Medulla oblongata (tissue), 1 donor: Measurements from ENCODE around the gene KIF2A.
A peak's percentile ranks its signal among the peaks of the same experiment; 100 is the strongest.

Source experiments
- DNase-seq: peaks from one replicate; pipeline ENCODE4 v3.0.0-alpha.2; 2015; ENCODE audit errors: extremely low spot score

The KIF2A gene

DNA sequence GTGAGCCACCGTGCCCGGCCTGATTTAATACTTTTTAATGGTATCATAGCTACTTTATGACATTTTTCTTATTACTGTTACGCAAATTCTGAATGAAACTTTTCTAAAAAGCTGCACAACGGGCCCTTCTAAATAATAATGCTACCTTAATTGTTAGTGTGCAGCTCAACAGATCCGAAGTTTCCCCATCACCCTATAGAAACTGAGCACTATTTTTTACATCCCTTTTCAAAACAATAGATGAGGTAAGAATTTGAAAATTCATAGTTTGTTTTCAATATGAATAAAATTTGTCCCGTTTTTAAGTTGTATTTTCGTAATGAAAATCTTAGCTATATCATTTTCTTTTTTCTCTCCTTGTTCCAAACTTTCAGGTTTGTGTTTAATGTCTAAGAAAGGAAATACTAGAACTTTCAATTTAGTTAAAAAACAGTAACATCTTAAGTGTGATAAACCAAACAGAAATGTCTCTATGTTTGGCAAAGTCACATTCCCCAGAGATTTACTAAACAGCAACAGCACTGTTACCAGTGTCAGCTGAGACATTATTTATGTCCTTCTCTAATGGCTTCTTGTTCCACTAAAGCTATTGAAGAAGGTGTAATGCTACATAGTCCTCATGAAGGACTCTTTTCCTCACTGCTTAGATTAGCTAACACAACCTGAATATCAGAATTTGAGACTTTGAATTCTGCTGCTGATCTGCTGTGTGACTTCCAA lies 22.9 kb downstream of the KIF2A start:
- peak; percentile 70 for DNase-seq

DNA sequence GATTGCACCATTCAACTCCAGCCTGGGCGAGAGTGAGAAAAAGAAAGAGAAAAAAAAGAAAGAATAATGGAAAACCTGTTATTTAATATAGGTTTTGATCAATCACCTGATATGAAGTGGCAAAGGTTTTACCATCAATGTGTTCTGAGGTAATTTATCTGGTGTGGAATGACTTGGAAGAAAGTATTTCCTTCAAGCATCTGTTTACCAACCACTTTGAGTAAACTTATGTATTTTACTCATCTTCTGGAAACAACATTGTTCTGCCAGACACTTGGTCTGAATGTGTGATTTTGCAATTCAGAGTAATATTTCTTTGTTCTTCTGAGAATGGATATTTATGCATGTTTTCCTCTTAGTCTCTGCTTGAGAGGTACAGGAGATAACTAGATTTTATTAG lies 24.3 kb downstream of the KIF2A start:
- no peak for DNase-seq

DNA sequence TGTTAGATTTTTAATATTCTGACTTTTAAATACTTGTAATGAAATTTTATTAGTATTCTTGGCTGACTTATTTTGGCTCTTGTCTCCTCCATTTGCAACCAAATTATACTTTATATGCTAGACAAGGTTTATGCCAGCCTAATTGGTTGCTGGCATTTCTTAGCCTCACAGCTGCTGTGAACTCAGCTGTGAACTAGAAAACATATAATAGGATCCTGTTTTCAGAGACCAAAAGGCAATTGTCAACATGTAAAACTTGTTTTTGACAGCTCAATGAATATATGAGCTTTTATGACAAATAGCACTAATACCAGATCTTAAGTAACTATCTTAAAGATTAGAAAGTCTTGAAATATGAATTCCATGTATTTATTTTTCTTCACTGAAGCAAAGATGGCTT lies 25.9 kb downstream of the KIF2A start:
- peak; percentile 80 for DNase-seq

DNA sequence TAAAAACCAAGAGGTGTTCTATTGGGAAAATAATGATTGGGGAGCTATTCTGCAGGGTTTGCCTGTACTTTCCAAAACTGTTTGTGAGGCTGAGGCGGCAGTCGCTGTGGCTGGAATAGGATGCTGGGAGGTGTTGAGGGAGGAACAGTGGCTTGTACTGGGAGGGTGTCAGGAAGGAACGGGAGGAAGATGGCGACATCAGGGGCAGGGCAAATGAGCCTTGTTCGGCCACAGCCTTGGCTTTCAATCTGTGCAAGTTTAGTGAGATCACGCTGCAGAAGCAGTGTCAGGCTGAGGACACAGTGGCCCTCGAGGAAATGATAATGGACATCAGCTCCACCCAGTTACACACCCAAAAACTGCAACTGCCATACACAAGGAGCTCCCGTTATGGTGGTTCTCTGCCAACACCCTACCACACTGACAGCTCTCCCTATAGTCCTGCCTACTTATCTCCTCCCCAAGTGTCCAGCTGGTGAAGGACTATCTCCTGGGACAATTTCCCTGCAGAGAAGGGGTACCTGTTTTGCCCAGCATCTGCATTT lies 27.3 kb downstream of the KIF2A start:
- peak; percentile 17 for DNase-seq

DNA sequence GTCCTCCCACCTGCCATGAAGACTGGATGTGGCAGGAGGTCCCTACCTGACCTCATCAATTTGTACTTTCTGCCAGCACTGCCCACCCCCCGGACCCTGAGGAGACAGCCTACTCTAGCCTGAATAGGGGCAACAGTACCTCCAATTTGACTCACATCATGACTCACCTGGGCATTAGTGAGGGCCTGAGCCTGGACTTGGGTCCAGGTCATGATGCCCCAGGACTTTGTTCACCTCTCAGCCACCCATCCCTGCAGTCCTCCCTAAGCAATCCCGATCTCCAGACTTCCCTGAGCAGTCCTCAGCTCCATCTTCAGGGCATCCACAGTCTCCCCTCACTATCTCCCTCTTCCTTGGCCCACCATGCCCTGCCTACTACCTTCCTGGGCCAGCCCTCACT lies 28.1 kb downstream of the KIF2A start:
- DNase-seq: no peak

DNA sequence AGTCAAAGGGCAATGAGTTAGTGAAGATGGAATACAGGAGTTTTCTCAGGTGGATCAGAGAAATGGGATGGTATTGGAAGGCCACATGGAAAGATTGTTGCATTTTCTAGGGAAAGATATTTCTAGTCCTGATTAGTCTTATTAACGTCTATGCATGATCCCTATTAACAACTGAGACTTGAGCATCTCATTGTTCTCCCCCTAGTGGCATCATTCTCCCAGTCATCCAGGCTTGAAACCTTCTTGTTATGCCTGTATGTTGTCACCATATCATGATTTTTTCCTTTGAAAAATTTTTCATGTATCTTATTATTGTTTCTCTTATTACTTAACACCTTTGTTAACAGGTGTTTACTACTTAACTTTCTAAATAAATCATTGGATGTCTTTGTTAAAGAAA lies 34.4 kb downstream of the KIF2A start:
- DNase-seq: peak; percentile 49

DNA sequence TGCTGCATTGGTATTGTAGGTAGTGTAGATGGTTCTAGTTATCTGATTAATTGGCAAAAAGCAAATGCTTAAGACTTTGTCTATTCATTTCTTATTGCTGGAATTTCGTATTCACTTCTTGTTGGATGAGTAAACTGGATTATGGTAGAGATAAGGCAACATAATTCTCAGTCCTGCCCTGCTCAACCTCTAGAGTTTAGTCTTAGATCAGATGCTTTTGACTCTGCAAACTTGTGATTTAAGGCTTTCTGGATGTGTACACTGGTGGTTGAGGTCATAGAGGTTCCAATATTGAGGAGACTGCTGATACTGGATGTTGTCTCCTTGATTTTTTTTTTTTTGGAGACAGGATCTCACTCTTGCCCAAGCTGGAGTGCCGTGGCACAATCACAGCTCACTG lies 35.0 kb downstream of the KIF2A start:
- DNase-seq: no peak

DNA sequence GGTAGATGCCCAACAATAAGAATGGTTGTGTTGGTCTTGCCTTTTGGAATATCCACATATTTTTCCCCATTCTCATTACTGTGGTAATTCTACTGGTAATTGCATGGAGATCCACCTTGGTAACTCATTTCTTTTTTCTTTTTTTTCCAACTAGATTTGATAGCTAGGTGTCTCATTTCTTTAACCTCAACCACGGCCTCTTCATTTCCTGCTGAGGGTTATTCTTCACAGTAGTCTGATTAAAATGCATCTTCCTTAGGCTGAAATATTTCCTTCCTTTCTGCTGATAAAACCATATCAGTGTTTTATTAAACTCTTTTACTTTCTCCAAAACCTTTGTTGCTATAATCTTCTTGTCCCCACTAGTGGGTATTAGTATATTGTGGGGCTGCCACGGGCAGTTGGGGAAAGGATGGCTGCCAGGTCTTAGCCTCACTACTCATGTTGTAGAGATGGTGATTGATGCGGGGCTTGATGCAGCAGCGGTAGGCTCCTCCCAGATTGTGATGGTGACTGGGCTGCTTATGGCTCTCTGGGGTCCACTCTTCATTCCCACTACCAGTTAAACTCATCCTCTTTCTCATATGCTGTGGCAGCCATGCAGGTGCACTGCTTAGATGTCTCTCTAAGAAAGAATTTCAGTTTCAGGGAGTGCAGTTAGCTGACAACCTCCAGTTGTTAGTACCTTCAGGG lies 35.9 kb downstream of the KIF2A start:
- DNase-seq: no peak

DNA sequence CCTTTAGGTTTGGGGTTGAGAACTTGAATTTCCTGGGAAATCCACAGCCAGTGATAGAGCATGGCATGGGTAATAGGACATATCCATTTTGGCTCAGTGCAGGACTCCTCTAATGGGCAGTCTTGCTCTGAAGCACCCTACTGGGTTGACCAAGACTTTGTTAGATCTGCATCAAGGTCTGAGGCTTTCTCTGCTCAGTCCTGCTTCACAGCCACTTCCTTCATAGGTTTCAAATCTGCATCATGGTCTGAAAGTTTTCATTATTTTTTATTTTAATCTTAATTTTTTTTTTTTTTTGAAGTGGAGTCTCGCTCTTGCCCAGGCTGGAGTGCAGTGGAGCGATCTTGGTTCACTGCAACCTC lies 36.5 kb downstream of the KIF2A start:
- DNase-seq: no peak

DNA sequence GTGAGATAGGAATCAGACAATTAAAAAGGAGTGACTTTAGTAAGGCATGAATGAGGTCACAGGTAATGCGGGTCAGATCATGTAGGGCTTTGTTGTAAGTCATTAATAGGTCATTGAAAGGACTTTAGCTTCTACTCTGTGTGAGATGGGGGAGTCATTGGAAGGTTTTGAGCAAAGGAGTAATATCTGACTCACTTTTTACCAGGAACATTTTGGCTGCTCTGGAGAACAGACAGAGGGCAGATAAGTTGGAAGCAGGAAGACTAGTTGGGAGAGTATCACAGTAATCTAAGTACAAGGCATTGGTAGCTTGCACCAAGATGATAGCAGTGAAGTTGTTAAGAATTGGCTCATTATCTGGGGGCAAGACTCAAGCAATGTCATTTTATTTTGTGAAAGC lies 37.4 kb downstream of the KIF2A start:
- DNase-seq: no peak

DNA sequence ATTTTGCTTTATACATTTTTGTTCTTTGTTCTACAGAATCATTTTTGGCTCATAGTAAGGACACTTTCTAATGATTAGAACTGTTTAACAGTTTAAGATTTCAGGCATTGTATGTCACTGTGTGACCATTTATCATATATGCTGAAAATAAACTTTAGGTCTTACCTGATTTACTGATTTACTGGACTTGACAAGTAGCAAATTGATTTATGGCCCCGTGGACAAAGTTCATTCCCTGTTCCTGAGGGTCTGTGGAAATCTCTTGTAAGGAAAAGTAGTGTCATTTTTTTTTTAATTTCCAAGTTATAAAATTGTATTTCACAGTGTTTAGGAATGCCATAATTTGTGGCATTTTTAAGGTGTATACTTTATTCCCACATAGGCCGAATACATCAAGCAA lies 40.7 kb downstream of the KIF2A start:
- no peak for DNase-seq

DNA sequence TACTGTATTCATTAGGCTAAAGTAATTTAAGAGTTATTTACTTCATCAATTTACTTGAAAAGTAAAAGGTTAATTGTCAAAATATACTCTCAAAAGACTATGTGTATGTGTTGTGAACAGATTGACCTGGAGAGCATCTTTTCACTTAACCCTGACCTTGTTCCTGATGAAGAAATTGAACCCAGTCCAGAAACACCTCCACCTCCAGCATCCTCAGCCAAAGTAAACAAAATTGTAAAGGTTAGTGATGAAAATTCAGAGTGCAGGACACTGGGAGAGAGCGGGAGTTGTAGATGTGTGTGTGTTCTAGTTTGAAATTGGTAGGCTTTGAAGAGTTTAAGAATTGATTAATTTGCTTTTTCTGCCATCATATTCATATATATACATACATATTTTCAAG lies 41.9 kb downstream of the KIF2A start:
- DNase-seq: no peak

DNA sequence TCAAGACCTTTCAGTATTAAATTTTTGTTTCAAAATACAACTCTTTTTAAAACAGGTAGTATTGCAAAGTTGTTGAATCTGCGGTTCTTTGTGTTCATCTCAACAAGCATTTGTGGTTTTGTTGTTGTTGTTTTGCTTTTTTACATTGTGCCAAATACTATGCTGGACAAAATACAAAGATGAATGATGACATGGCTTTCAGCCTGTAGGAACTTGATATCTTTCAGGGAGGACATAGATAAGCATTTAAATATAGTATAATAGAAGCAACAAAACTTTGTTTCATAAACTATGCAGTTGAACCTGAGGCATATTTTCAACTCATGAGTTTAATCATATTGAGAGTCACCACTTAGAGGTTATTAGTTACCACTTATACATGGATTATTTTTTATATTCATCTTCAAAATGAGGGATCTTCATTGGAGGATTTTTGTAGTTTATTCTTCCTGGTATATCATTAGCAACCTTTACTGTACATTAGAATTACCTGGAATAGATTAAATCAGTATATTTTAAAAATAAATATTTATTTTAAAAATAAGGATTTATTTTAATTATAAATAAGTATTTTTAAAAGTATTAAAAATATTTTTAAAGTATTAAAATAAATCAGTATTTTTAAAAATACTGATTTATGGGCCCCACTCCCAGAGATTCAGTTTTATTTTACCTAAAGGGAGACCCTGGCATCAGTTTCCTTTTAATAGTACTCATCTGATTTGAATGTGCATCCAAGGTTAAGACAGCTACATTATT lies 42.9 kb downstream of the KIF2A start:
- DNase-seq: no peak

DNA sequence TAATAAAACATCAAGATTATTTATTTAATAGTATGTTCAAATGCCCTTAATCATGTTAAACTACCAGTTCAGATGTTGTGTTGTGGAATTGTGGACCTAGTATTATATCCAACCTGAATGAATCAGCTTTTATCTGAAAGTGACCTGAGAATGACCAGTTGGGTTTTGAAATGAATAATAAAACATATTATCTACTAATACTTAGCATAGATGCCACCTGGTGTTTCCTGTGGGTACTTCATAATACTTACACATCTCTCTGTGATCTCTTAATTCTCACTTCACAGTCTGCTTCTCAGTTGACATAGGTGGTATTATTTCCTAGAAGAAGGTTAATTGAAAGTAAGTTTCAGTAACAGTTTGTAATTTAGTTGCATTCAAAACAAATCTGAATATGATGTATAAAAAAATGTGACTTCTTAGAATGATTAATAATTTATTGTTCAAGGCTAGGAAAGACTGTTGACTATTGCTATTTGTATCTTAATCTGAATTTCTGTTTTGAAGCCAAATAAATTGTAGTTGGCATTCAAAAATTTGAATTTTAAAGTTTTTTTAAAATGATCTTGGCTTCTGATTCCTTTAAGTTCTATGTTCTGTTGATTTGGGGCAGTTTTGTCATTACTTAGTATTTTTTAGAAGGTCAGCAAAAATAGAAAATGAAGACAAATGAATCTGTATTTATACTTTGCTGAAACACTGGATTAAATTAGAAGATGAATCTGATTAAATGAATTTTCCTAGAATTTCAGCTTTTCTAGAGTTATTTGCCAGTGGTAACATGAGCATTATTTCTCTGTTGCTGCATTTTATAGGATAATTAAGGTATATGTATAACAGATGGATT lies 48.2 kb downstream of the KIF2A start:
- DNase-seq: peak; percentile 77

DNA sequence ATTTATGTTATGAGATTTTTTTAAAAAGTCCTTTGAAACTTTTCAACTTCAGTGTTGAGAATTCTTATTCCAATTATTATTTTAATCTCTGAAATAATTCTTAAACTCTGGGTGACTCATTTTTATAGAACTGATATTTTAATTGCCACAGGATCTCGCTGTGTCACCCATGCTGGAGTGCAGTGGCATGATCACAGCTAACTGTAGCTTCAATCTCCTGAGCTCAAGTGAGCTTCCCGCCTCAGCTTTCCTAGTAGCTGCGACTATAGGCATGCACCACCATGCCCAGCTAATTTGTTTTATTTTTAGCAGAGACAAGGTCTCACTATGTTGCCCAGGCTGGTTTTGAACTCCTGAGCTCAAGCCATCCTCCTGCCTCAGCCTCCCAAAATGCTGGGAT lies 56.7 kb downstream of the KIF2A start:
- no peak for DNase-seq

DNA sequence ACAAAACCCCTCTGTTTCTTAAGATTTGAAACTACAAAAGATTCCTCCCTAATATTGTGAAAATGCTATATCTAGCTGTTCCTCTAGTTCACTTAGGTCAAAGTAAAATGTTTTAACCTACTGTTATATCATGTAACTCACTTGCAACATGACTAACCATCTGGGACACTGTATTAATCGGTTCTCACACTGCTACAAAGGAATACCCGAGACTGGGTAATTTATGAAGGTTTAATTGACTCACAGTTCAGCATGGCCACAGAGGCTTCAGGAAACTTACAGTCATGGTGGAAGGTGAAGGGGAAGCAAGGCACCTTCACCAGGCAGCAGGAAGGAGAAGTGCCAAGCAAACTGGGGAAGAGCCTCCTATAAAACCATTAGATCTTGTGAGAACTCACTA lies 63.0 kb downstream of the KIF2A start:
- DNase-seq: no peak

DNA sequence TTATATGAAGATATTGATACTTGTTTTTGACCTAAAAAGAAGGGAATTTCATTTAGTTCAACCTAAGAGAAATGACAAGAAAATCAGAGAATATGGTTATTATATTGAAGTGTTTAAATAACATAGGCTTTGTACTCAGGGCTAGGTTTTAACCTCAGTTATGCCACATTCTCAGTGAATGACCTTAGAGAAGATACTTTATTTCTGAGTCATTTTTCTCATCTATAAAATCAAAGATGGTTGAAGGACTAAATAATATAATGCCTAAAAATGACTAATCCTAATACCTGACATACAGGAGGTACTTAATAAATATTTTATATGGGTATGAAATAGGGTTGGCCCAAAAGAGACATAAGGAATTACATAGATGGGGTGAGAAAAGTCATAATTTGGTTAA lies 65.4 kb downstream of the KIF2A start:
- no peak for DNase-seq

DNA sequence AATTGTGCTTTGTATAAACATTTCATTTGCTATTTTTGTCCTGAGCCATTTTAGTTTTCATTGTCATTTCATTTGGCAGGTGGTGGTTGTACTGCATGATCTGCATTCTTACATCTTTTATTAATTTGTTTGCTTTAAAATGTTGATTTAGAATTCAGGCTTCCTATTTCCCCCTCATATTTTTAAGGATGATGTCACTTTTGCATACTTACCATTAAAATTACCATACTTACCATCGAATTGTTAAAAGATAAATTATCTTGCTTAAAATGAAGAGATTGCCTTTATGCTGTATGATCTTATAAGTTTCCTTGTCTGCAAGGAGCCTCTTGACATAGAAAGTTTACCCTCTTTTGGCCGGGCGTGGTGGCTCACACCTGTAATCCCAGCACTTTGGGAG lies 66.6 kb downstream of the KIF2A start:
- no peak for DNase-seq

DNA sequence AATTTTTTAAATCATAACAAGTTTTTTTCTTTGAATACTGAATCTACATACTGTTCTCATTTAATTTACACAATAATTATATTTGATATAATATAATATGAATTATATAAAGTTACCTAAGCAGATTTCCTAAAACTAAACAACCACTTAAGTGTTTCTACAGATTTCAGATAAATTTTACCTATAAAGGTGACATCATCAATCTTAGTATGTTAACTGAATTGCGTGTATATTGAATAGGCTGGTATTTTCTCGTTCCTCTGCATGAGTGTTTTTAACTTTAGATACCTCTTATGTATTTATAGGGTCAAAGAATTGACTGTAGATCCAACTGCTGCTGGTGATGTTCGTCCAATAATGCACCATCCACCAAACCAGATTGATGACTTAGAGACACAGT lies 67.4 kb downstream of the KIF2A start:
- DNase-seq: no peak

DNA sequence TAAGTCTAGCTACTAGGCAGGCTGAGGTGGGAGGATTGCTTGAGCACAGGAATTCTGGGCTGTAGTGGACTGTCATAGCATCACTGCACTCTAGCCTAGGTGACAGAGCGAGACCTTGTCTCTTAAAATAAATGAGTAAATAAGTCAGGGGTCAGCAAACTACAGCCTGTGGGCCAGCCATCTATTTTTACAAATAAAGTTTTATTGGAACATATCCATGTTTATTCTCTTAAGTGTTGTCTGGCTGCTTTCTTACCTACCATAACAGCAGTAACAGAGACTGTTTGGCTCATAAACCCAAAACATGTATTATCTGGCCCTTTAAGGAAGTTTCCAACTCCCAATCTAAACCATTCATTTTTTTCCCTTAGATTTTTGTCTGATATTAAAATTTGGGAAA lies 68.1 kb downstream of the KIF2A start:
- no peak for DNase-seq

DNA sequence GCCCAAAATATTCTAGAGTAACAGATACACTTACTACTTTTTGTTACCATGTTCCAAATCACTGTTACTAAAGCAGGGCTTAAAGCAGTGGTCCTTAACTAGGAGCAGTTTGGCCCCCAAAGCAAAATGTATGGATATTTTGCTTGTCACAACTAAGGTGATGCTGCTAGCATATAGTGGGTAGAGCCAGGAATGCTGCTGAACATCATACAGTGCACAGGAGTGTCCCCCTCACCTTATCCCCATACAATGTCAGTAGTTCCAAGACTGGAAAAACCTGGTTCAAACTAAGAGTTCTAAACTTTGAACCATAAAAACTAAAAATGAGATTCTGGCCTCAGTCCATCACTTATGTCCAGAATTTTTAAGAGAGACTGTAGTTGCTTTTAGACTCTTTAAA lies 69.6 kb downstream of the KIF2A start:
- no peak for DNase-seq

DNA sequence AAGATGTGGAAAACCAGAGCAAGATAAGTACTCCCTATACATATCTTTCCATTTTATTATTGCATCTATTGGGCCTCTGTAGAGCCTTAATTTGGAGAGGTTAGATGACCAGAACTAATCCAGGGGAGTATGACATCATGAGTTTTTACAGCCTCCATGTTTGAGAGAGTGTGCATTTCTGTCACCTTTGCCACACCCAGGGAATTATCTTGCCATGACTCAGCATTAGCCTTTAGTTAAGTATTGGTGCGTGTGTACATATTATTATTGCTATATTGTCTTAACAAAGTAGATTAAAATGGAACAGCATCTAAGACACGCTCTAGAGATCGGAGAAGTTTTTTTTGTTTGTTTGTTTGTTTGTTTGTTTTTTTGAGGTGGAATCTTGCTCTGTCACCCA lies 70.1 kb downstream of the KIF2A start:
- DNase-seq: no peak
